ENCODE data around the gene SSBP4.

SSBP4 gene

DNA sequence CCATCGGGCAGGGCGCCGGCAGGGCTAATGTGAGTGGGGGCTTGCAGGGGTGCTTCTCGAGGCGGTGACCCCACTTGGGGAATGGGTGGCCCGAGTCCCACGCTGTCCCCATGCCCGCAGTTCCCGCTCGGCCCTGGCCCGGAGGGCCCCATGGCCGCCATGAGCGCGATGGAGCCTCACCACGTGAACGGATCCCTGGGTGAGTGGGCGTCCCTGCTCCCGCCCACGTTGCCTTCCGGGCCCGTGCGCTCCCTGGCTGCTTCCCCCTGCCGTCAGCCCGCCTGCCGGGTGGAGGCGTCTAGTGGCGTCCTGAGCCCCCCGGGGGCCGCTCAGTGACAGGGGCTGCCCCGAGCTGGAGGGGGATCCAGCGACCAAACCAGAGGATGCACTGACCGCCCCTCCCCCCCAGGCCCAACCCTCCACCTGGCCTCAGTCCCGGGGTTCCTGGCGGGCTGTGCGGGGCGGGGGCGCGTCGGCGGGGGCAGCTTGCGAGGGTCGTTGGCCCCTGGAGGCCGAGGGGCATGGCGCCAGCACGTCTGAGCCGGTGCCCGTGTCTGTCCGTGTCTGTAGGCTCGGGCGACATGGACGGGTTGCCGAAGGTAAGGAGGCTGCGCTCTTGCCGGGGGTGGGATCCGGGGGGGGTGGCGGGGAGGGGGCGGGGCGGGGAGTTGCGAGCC, 14.0 kb downstream of the SSBP4 start:
- peak in 2 of 3 experiments; percentile 50 to 55 for DNase-seq (ENCODE audit: low read depth in 3 of 3)

DNA sequence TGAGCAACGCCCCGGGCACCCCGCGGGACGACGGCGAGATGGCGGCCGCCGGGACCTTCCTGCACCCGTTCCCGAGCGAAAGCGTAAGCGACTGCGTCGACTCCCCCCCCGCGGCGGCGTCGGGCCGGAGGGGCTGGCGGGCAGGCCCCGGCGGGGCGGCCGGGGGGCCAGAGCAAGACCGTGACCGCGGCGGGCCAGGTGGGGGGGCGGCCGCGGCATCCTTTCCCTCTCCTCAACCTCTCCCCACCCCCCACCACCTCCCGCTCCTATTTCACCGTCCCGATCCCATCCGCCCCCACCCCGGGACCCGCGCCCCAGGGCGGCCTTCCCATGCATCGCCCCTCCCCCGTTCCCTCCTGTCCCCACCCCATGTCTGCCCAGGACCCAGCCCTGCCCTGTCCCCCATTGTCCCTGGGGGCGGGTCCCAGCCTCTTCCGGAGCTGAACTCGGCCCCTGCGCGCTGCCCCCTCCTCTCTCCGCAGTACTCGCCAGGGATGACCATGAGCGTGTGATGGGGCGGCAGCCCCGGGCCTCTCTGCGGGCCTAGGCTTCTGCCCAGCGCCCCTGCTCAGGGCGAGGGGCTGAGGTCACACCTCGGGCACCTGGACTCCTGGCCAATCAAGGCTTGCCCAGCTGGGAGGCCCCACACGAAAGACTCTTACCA, 14.7 kb downstream of the SSBP4 start:
- no peak for DNase-seq (ENCODE audit: low read depth in 3 of 3)

DNA sequence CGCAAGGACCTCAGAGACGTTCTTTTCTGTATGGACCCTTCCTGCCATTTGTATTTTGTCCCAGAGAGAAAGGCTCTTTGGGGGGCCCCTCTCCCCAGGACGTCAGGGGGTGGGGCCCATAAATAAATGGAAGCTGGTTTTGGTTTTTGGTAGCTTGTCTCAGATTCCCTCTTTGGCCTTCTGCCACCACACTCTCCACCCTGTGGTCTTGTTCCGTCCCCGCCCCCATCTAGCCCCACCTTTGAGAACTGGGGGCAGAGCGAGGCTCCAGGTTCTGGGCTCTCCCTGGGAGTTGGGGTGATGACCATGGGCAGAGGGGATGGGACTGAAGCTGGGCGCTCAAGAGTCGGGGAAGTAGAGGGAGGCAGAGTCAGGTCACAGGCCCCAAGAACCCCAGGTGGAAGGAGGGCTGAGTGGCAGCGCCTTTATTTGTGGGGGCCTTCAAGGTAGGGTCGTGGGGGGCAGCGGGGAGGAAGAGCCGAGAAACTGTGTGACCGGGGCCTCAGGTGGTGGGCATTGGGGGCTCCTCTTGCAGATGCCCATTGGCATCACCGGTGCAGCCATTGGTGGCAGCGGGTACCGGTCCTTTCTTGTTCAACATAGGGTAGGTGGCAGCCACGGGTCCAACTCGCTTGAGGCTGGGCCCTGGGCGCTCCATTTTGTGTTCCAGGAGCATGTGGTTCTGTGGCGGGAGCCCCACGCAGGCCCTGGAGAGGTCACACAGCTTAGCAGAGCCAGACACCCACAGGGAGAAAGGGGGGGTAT, 15.4 kb downstream of the SSBP4 start:
- no peak for DNase-seq (ENCODE audit: low read depth in 3 of 3)

GRCh38 chr19:18435178-18435841, 16.1 kb downstream of the SSBP4 start:
- DNase-seq (ENCODE audit: low read depth in 3 of 3): no peak

- DNase-seq (ENCODE audit: low read depth in 3 of 3): no peak
These were observed 16.9 kb downstream of the SSBP4 start for GRCh38 chr19:18435842-18436670.

DNA sequence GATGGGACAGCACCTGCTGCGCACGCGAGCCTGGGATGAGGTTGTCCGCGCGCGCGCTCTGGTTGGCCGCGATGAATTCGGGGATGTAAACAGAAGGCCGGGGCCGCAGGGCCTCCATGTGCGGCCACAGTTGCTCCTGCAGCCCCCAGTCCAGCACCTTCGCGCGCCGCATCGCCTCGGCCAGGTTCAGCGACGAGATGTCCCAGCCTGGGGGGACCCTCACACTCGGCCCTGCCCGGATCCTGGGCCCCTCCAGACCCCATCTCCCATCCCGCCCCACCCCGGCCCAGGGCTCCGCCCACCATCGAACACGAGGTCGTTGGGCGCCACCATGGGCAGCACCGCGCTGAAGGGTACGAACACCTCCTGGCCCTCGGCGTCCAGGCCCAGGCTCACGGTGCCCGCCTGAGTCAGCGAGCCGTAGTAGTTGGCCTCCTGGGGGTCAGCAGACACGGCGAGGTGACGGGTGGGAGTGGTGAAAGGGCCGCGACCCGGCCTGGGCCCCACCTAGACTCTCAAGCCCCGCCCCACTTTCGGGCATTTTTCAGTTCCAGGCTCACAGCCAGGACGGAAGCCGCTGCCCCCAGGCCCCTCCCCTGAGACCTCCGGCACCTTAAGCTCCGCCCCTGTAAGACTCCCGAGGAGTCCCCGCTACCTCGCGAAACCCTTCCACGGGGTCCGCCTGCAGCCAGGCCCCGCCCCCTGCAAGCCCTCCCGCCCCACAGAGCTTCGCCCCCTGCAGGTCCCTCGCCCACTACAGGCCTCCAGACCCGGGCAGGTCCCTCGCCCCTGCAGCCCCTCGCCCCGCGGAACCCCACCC, 17.7 kb downstream of the SSBP4 start:
- peak in 2 of 3 experiments; percentile 60 to 63 for DNase-seq (ENCODE audit: low read depth in 3 of 3)

DNA sequence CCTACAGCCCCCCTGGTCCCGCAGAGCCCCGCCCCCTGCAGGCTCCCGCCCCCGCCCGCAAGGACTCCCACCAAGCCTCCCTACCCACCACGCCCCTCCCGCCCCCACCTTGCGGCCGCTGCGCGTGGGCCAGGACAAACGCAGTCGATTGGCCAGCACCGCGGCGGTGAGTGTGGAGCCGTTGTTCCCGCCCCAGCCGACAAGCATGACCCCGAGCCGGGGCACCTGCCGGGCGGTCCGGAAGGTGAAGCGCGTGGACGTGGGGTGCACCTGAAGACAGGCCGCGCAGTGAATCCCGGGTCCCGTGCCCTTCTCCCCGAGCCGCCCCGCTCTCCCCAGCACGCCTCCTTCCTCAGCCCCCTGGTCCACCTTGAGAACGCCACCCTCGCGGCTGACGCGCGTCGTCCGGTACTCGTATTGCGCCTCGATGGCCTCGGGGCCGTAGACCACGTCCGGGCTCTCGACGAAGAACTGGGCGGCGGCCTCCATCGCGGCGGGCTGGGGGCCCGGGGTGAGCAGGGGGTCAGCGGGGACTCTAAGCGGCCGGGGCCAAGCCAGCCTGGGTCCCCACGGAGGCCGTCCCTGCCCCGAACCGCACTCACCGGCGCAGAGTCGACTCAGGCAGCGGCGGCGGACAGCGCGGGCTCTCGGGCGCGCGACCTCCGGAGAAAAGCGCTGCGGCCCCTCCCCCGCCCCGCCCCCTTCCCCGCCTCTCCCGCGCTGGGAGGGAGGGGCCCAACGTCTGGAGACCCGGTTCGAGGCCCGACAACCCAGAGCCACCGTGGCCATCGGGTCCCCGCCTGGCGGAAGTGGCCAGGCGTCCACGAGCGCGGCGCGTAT, 18.5 kb downstream of the SSBP4 start, which contains the start of gene ISYNA1:
ISYNA1 (minus strand) TSS at position 643 of the 840 bp plus-strand sequence; CDS start at position 489, 154 bp downstream.
- DNase-seq (ENCODE audit: low read depth in 3 of 3): peak in 2 of 3 experiments; percentile 41 to 49

DNA sequence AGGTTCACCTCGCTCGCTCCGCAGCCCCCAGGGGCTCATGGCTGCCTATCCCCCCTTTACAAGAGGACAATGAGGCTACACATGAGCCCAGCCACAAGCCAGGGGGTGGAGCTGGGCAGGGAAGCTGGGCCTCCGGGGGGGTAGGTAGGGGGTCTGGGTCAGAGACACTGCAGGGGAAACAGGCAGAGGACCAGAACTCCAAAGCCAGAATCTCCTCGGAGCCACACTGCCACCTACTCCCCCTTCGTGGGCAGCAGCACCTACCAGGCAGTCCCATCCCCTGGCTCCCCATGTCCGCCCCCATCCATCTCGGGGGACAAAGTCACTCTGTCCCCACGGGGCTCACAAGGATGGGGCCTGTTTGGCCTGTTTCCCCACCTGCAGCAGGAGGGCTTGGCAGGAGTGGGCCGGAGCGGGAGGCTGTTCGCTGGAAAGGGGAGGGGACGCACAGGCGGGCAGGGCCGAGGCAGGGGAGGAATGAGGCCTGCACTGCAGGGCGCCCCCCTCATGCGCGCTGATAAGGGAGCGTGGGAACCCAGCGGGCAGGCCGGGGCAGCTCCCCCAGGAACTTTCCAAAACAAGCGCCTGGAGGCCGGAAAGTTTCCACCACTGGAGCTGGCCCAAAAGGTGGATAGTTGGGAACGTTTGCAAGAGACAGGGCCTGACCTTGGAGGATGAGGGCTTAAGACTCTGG, 19.3 kb downstream of the SSBP4 start:
- DNase-seq (ENCODE audit: low read depth in 3 of 3): no peak

DNA sequence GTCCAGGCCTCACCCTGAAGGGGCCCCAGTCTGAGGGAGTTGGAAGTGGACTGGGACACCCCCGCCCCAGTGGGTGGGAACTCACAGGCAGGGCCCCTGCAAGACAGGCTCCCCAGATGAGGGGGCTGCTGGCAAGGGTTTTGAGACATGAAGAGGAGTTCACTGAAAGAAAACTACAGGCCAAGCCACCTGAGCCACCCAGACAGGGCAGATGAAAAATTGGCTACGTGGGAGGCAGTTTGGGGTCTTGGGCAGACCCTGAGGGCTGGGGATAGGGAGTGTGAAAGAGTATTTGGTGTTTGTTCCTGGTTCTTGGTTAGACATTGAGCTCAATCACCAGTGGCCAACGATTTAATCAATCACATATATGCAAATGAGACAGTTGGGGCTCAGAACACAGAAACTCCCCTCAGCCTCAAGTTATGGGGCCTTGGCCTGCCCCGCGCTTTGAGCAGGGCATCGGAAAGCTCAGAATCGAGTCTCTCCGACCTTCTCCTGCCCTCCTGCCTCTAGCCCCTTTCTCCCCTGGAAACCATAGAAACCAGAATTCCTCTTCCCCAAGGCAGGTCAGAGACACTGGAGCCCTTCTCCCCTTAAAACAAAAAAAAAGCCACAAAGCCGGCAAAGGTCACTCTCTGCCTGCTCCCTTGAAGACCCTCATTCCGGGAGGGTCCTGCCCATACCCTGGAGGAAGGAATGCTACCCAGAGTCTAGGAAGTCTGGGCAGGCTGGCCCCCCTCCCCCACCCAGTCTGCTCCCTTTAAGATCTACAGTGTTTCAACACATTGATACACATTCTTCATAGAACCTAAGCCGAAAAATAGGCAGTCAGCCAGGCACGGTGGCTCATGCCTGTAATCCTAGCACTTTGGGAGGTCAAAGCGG, 20.1 kb downstream of the SSBP4 start:
- DNase-seq (ENCODE audit: low read depth in 3 of 3): no peak

- no peak for DNase-seq (ENCODE audit: low read depth in 3 of 3)
These were observed 20.7 kb downstream of the SSBP4 start for GRCh38 chr19:18439910-18440237.

DNA sequence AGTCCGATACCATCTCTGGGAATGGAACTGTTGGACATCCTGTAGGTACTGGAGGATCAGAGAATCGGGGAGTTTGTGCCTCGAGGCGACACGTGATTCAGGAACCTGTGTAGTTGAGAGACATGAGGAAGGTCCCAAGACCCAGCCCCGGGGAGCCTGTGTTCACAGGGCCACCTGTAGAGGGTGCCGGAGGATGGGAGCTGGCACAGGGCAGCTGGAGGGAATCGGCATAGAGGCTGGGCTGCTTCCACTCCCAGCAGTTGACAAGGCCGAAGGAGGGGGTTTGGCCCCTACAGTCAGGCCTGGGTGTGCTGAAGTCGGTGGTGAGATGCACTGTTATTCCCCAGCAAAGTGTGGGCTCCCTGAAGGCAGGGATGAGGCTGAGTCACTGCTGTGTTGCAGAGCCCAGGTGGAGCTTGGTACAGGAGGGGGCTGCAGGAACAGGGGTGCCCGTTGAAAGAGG, 21.2 kb downstream of the SSBP4 start:
- DNase-seq (ENCODE audit: low read depth in 3 of 3): no peak

DNA sequence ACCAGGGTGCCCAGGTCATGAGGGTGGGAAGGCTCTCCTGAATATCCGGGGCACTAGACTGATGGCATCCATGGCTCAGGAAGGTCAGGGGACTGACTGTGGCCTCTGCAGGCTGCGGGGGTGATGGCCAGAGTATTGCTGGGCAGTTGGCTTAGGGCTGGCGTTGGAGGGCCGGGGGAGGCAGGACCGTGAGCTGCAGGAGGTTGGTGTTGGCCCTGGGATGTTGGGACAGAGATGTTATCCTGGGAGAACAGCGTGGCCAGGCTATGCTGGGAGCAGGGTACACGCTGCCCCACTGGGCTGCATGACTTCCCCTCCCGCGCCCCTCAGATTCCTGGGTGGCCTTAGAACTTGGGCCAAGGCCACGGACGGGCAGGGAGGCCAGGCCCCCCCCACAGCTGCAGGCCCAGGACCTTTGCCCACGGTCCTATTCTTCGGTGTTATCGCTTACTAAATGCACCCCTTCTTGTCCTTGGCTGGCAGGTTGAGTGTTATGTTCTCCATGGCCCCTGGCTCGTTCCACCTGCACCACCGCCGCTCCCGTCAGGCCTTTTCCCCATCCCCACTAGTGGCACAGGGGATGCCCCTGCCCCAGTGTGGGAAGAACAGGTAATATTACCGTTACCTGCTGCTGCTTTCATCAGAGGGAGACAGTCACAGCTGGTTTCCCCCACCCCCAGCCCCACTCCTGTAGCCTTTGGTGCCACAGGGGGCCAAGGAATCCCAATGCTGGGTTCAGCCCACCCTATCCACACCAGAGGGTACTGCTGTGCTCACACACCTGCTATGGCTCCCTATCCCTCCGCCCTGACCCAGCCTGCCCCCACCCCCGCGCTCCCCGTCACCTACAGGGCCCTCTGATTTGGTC, 22.0 kb downstream of the SSBP4 start:
- DNase-seq (ENCODE audit: low read depth in 3 of 3): no peak

DNA sequence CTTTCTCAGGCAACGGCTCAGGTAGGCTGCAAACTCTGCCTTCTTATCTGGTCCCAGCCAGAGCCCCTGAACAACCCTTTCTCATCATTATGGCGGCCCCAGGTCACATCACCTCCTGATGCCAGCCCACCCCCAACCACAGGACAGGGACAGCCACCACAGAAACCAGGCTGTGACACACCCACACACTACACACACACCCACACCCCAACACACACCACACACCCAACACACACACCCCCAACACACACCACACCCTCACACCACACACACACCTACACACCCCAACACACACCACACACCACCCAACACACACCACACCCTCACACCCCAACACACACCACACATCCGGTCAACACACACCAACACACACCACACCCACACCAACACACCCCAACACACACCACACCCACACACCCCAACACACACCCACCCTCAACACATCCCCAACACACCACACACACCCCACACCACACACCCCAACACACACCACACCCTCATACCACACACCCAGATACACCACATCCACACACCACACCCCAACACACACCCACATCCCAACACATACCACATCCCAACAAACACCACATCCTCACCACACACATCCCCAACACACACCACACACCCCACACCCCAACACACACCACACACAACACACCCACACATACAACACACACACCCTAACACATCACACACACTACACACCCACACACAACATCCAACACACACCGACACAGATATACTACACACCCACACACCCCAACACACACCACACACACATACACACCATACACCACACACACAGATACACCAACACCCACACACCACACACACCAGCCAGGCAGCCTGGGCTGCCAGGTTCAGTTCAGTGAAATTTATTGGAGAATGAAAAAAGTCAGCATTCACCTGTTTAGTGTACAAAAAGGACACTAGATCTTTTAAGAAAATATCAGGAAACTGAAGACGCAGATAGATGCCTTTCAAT, 22.9 kb downstream of the SSBP4 start:
- no peak for DNase-seq (ENCODE audit: low read depth in 3 of 3)

DNA sequence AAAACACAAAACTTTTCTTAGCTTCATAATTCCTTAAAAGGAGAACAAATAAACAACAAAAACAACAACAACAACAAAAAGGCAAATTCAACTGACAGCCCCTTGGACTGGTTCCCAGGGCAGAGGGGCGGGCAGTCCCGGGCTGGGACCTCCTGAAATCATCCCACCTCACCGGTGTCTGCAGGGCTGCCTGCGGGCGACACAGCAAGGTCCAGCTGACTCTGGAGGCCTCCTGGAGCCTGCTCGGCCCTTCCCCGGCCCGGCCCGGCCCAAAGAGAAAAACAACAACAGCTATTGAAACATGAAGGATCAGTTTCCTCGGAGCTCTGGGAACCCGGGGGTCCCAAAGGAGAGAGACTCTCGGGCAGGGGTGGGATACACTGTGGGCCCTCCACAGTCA, 23.7 kb downstream of the SSBP4 start:
- DNase-seq (ENCODE audit: low read depth in 3 of 3): no peak

DNA sequence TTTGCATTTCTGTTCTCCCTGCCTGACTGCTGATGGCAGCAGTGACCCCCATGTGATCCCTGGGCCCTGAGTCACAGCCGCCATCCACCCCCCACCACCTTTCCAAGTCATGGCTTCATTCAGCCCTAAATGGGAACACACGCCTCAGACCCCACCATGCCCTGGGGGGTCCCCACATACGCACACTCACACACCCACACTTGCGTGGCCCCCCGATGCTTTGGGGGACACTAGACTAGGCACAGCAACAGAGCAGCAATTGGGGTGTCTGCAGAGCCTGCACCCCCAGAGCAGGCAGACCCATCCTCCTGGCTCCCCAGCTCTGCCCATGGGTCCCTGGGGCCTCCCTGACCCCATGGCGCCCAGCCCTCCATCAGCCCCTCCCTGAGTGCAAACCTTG, 24.2 kb downstream of the SSBP4 start:
- no peak for DNase-seq (ENCODE audit: low read depth in 3 of 3)

DNA sequence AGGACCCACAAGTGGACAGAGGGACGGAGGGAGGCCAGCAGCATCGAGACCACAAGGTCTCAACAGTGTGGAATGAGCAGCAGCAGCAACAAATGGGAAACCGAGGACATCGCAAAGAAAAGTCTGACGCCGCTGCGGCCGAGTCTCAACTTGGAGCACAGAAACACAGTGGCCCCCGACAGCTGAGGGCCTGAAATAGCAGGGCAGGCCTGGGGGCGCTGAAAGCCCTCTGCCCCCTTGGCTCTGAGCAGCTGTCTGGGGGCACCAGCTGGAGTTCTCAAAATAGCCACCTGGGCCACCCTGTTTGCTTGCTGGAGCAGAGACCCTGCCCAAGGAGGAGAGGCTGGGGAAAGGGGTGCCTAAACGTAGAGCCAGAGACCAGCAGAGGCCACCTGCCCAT, 24.6 kb downstream of the SSBP4 start:
- no peak for DNase-seq (ENCODE audit: low read depth in 3 of 3)

Measured in stimulated activated CD4-positive, alpha-beta T cell treated with anti-CD3 and anti-CD28 coated beads, TNF-alpha, amount 100 ng/mL, for 4 hours (primary cell).